HG02970 (cell line): ENCODE results near the gene REV1.
"Not testable (repeated sequence)": the region's sequence is repeated elsewhere in the genome, so short reads cannot be mapped to it uniquely, and the experiment has no call there.

Experiments used
- ATAC-seq: cut with Tn5 transposase; IDR thresholded peaks from one replicate; pipeline ENCODE4 v1.9.1; 2021; ENCODE audit warnings: mild to moderate bottlenecking, moderate library complexity, moderate number of reproducible peaks; ENCODE audit not compliant: unreplicated experiment, low FRiP score

REV1 gene

DNA sequence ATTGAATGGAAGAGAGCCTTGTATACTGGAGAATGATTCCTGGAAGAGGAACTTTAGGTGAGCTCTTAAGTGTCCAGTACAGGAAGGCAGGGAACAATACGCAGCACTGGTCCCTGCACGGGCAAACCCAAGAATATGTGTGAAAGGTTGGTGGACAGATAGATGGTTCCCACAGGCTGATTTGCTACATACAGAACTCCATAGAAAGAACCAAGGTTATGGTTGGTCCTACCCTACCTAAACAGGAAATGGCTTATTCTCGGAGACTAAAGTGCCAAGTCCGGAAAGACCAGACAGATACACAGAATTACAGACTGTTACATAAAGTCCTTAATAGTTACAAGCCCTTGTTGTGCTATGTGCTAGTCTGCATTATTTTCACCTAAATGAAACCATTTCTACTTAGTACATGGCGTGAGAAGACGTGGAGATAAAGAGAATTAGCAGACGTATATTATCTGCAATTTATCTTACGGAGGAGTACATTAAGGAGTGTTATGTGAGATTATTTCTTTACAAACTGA, 1.2 kb downstream of the REV1 start:
- no peak for ATAC-seq

DNA sequence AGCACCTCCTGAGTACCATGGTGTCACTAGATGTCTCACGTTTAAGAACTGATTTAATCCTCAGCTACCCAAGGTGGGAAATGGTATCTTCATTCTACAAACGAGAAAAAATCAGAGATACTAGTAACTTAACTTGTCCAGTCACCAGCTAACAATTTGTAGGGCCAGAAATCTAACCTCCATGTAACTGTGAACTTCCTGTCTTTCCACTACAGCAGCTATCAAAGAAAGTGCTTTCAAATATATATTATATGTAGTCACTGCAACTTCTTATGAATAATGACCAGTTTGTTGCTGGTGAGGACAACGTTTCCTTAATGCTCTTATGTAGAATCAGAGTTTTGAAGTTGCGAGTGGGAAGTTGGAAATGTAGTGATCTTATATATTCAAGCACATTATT, 1.9 kb downstream of the REV1 start:
- no peak for ATAC-seq

DNA sequence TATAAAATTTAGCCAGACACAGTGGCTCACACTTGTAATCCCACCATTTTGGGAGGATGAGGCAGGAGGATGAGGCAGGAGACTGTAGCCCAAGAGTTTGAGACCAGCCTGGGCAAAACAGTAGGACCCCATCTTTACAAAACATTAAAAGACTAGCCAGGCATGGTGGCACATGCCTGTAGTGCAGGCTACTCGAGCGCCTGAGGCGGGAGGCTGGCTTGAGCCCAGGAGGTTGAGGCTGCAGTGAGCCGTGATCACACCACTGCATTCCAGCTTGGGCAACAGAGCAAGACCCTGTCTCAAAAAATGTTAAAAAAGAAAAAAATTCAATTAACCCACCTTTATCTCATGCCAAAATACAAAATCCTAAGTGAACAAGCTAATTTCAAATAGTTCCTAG, 4.0 kb downstream of the REV1 start:
- no peak for ATAC-seq

DNA sequence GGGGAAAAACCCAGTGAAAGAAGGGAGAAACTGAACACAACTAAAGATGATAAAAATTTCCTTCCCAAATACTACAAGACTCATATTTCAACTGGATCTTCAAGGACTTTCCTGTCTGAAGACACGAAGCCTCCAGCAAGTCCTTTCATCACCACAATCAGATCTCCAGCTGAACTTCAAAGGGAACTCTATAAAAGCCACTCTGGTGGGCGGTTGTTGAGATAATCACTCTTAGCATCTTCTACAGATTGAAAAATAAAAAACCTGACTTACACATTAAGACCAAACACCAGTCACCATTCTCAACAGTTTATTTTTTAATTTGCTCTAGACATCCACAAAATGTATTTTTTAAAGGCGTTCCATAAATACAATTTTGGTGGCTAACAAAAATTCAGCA, 4.4 kb downstream of the REV1 start:
- ATAC-seq: no peak

DNA sequence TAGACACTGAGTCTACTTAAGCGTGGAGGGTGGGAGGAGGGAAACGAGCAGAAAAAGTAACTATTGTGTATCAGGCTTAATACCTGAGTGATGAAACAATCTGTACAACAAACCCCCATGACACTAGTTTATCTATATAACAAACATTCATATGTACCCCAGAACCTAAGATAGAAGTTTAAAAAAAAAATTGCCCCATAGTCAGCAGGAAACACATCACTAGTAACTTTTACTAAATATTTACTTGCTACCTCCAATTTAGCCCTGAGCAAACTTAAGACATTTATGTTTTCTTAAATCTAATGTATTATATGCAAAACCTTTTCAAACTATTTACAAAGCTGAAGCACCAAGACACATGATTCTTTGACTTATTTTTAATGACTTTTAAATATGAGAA, 5.6 kb downstream of the REV1 start:
- ATAC-seq: no peak

DNA sequence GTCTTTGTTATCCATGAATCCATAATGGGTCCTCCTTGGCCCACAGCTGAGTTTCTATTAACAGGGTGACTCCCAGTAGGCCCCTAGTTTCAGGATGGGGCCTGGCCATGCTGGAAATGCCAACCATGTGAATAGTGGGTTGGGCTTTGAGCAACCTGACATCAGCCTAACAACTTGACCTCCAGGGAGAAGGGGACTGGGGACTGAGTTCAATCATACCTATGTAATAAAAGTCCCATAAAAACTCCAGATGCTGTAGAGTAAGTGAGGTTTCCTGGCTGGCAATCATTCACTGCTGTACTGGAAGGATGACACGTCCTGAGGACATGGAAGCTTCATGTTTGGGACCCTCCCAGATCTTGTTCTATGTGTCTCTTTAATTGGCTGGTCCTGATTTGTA, 7.9 kb downstream of the REV1 start:
- no peak for ATAC-seq

DNA sequence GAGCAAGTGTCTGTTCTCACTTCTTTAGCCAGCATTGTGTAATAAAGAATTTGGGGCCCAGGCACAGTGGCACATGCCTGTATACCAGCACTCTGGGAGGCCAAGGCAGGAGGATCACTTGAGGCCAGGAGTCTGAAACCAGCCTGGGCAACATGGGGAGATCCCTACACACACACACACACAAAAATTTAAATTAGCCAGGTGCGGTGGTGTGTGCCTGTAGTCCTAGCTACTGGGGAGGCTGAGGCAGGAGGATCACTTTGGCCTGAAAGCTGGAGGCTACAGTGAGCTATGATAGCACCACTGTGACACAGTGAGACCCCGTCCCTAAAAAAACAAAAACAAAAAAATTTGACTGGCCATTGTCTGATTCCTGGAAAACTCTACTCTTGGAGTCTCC, 8.3 kb downstream of the REV1 start:
- ATAC-seq: no peak

DNA sequence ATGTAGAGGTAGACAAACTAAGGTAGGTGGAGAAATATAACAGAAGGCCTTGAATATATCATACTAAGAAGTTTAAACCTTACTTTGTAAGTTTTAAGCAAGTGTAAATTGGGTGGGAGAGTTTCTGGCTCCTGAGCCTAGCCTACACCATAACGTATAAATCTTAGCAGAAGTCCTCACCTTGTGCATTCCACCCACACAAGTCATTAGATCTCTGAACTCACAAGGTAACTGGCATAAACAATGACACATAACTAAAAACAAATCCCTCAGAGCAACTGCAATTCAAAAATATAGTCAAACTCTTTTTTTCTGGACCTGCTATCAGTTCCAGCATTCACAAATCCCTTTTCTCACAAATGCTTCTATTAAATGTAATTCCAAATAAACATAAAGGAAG, 9.4 kb downstream of the REV1 start:
- no peak for ATAC-seq

DNA sequence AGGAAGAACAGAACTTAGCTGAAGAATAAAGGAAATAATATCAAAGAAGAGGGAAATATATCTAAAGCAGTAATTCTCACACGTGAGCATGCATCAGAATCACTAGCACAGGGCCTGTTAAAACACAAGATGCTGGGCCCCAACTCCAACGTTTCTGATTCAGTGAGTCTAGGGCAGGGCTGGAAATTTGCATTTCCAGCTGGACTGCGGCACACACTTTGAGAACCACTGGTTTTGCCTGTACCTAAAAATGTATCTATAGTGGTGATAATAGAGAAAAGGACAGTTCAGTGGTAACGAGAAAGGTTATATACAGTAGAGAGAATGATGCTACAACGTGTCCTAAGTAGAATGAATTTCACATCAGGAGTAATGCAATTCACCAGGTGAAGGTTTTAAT, 11.2 kb downstream of the REV1 start:
- no peak for ATAC-seq

DNA sequence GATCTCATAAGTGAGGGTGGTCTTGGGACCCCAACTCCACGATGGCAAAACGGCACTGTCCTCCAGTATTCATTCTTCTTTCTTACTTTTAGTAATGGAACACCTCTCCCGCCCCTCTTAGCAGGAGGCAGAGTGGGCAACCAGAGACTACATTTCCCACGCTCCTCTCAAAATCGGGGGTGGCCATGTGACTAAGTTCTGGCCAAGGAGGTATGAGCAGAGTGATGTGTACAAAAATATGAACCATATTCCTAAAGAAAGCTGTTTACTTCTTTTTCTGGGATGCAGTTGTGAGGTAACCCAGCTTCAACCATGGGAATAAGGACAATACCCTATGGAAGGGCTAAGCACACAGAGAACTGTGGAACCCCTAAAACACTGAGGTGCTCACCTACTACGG, 12.8 kb downstream of the REV1 start:
- no peak for ATAC-seq

DNA sequence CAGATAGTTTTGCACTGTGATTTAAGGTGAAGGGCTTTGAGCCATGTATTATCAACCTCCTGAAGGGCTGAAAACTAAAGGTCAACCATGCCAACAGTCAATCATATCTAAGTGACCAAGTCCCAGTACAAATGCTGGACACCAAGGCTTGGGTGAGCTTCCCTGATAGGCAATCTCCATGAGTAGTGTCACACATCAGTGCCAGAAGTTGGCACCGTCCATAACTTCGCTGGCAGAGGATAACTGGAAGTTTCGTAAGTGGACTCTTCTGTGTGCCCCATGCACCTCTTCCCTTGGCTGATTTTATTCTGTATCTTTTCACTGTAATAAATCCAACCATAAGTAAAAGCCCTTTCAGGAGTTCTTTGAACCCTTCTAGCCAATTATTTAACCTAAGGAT, 13.2 kb downstream of the REV1 start:
- no peak for ATAC-seq

DNA sequence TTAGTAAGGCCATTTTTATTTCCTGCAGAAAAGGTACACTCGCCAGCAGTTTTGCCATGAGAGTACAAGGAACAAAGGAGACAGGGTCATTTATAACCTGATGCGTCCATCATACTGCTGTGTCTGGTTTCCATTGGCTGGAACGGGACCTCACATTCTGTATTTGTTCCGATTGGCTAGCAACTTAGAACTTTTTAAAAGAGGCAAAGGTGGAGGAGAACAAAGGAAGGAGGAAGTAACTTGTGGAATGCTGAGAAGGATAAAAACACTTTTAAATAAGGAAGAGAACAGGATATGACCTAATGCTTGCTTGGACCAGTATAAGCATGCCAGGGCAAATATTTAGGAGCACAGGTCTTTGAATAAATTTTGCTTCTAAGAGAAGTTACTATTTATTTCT, 14.7 kb downstream of the REV1 start:
- not testable (repeated sequence) for ATAC-seq

DNA sequence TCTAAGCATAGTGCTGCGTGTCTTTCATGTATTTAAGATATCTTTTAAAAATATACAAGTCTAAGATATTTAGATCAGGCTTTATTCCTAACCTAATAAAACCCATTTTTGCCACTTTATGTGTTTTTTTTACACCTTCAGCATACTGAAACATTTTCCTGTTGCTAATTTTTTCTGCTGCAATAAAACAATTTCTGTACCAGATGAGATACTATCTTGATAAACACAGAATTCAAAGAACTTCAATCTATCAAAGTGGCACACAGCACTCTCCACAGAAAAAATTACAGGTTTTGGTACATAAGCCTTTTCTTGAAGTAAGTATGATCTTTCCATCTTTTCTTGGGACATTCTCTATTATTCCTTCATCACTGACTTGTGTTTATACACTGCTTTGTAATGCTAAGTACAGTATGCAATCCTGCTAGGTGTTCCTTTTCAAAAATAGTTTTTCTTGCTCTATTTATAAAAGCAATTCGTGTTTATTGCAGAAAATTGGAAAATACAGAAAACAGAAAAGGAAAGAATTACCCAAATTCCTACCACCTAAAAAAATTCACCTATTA, 16.2 kb downstream of the REV1 start:
- ATAC-seq: no peak

DNA sequence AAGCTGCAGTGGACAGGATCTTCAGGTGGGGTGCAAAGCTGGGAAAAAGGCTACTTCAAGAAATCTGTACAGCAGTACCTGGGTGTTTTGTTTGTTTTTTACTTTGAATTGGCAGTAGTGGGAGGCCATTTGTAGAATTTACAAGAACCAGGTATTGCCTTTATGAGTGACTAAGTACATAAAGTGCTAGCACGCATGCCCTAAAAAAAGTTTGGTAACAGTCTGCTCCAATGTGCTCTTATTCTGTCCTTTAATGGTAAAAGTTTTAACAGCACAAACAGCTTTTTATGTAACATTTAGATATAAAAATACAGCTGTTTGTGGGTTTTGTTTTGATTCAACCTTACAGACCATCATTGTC, 17.2 kb downstream of the REV1 start:
- ATAC-seq: no peak

DNA sequence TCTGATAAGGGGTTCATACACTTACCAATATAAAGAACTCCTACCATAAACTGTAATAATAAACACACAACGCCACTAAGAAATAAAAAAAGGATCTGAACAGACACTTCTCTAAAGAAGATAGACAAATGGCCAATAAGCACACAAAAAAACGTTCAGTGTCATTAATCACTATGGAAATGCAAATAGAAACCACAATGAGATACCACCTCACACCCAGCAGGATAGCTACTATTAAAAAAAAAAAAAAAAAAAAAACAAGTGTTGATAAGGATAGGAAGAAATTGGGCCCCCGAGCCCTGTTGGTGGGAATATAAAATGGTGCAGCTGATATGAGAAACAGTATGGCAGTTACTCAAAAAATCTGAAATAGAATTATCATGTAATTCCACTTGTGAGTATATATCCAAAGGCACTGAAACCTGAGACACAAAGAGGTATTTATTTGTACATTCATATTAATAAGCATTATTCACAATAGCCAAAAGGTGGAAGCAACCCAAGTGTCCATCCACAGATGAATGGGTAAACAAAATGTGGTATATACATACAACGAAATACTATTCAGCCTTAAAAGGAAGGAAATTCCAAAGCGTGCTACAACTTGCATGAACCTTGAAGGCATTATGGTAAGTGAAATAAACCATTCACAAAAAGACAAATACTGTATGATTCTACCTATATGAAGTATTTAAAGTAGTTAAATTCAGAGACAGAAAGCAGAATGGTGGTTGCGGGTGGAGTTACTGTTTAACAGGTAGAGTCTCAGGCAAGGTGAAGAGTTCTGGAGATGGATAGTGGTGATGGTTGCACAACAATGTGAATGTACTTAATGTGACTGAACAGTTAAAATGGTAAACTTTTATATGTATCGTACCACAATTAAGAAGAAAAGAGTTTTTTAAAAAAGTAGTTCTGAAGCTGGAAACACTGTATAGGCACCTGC, 17.9 kb downstream of the REV1 start:
- no peak for ATAC-seq

DNA sequence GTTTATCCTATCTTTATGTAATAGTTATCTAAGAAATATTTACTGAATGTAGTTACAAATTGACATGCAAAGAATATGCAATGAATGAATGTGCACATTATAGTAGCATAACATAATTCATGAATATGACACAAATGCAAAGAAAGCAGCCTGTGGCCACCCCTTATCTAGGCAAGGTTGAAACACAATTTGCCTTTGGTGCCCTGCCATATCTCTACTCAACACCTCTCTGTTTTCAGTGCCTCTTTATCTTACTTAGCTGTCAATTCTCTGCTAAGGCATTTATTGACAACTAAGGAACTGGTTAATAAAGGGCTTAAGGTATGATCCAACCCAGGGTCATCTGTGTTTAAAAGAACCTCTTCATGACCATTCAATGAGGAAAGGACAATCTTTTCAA, 18.9 kb downstream of the REV1 start:
- ATAC-seq: no peak

DNA sequence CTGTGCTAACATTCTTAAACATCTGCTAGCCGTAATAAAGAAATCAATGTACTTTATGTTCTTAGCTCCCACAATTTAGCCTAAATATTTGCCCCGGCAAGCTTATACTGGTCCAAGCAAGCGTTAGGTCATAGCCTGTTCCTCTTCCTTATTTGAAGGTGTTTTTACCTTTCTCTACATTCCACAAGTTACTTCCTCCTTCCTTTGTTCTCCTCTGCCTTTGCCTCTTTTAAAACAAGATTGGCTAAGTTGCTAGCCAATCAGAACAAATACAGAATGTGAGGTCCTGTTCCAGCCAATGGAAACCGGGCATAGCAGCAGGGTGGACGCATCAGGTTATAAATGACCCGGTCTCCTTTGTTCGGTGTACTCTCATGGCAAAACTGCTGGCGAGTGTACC, 19.4 kb downstream of the REV1 start:
- ATAC-seq: not testable (repeated sequence)

DNA sequence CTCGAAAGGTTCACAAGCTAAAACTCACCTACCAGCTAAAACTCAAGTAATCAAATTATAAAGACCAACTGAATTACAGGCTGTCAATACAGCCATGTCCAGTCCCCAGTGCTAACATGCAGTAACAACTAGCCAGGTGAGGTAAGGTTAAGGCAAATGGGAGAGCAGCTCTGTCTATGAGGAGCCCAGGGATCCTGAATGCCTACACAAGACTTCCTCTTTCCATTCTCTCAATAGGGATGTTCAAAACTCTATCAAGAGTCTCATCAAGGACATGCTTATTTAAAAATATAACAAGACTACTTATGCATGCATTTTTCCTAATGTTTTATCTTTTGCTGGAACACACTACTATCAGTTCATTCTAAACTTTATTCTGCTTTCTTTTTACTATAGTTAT, 20.4 kb downstream of the REV1 start:
- ATAC-seq: no peak

DNA sequence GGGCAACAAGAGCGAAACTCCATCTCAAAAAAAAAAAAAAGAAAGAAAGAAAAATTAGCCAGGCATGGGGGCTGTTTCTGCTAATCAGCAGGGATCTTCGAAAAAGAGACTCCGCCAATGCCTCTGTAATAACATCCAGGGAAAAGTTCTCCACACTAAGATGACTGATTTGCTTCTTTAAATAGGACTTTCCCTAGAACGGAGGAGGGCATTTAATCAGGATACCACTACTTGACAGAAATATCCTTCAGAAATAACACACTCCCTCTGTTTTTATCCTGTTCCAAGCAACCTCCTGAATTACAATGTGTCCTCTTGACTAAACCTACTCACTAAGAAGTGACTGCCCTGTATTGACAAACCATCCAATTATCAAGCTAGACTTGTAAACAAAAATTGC, 21.7 kb downstream of the REV1 start:
- ATAC-seq: no peak

DNA sequence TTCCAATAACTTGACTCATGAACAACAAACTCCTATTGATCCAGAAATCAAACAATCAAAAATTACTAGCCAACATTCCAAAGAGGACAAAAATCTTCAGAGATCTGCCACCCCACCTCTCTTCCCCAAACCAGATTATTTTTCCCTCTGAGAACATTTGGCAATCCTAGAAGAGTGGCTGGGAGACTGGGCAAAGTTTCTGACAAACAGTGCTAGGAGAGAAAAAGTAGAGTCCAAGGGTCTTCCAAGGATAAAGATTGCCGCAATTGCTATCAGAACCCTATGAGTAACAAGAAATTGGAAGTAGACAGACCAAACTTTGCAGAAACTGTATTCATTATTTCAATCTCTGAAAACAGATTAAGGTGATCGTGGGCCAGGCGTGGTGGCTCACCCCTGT, 22.4 kb downstream of the REV1 start:
- no peak for ATAC-seq

DNA sequence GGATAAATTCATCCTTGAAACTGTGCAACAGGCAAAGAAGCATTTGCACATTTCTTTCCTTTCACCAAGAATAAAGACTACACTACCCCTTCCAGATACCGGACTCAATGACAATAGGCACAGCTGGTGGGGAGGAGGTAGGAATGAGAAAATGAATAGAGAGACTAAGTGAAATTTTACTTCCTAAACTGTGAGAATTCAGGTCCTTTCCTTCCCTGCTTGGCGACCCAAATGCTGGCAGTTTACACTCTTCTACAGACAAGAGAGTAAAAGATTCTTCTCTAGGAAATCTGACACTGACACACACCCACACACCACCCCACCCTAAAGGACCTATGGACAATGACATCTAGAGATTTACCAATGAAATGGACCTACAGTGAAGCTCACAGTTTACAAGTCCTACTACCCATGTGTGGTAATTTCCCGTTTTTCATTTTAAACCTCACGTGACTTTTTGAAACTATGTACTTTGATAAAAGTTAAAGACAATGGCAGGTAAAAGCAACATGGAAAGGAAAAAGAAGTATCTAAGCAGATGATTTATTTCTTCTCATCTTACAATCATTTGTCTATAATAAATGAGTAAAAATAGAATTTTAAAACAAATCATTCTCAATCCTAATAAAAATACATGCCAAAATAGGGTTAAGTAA, 27.9 kb downstream of the REV1 start:
- ATAC-seq: no peak

DNA sequence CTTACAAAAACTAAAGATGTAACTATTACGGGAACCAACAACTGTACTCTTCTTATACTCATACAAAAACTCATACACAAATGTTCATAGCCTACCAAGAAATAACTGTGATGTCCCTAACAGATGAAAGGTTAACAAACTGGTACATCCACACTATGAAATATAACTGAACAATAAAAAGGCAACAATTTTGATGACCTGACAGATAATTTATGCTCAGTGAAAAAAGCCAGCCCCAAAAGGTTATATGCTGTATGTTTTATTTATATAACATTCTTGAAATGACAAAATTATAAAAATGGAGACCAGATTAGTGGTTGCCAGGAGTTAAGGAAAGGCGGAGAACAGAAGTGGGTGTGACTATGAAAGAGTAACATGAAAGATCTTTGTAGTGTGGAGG, 31.3 kb downstream of the REV1 start:
- ATAC-seq: no peak
